Measurements from ENCODE around the gene SLC9A6. TPM values are rescaled to one million over a fixed set of nuclear protein-coding genes. Genes with fewer than 3 reads are reported as not detected.

SLC9A6 gene
- total RNA-seq (2014; rRNA removed; shearing (Covaris generic)) = 6.8 and 12.2 TPM in 2 replicates

DNA sequence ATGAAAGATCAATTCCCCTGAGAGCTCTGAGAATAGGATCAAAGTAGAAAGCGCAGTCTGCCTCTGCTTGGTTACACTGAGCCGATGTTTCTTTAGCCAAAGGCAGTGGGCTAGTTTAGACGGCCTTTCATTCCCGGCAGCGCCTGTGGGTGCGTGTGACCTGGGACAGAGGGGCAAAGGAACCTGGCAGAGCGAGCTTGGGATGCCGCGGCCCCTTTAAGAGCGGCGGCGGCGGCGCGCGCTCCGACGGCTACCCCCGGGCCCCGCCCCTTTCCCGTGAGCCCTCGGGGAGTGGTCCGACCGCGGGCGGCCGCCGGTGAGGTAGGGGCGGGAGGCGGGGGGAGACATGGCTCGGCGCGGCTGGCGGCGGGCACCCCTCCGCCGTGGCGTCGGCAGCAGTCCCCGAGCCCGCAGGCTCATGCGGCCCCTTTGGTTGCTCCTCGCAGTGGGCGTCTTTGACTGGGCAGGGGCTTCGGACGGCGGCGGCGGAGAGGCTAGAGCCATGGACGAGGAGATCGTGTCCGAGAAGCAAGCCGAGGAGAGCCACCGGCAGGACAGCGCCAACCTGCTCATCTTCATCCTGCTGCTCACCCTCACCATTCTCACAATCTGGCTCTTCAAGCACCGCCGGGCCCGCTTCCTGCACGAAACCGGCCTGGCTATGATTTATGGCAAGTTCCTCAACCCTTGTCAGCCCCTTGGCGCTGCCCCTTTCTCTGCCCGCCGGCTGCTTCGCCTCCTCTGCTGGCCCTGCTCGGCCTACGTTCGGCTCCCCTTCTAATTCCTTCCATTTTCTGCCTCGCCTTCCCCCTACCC is at the start of gene SLC9A6:
Gene SLC9A6 (plus strand): TSS at position 279 of the 816 bp plus-strand sequence. CDS start 224 bp downstream, at position 503.
- DNase-seq (ENCODE audit: low spot score) = peak; percentile 3

- DNase-seq (ENCODE audit: low spot score) = no peak
These were observed 40.7 kb upstream of the SLC9A6 start for GRCh38 chrX:135944486-135944885.

GRCh38 chrX:135951291-135951690 is 33.9 kb upstream of the SLC9A6 start:
- DNase-seq (ENCODE audit: low spot score) = no peak

- DNase-seq (ENCODE audit: low spot score) = peak; percentile 3
These were observed 12.1 kb upstream of the SLC9A6 start for GRCh38 chrX:135973025-135973547.

- DNase-seq (ENCODE audit: low spot score) = peak; percentile 39
These were observed 11.5 kb upstream of the SLC9A6 start, which contains the start of gene MMGT1 for GRCh38 chrX:135973548-135974278. TSS of gene MMGT1 (minus strand) at chrX:135973988. CDS start at chrX:135973675, 313 bp downstream.

- DNase-seq (ENCODE audit: low spot score) = peak; percentile 0
These were observed 10.9 kb upstream of the SLC9A6 start for GRCh38 chrX:135974279-135974856.

DNA sequence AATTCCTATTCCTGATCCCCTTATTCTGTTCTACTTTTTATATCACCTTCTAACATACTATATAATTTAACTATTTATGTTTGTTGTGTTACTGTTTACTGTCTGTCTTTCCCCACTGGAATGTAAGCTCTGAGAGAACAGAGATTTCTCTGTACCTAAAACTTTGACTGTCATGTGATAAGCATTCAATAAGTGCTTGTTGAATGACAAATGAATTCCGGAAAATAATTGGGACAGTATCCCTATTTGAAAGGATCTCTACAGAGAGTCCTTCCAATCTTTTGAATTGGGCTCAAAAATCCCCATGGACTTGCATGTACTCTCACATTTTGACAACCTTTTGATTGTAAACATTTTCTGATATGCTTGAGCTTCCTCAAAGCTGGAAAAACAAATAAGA is 9.8 kb upstream of the SLC9A6 start:
- DNase-seq (ENCODE audit: low spot score) = no peak

GRCh38 chrX:135977611-135978010 is 7.6 kb upstream of the SLC9A6 start:
- DNase-seq (ENCODE audit: low spot score) = peak; percentile 14

GRCh38 chrX:135981010-135981409 is 4.2 kb upstream of the SLC9A6 start:
- DNase-seq (ENCODE audit: low spot score) = no peak

GRCh38 chrX:135981668-135982067 is 3.6 kb upstream of the SLC9A6 start:
- no peak for DNase-seq (ENCODE audit: low spot score)

- DNase-seq (ENCODE audit: low spot score) = no peak
These were observed 2.4 kb upstream of the SLC9A6 start for GRCh38 chrX:135982860-135983259.

DNA sequence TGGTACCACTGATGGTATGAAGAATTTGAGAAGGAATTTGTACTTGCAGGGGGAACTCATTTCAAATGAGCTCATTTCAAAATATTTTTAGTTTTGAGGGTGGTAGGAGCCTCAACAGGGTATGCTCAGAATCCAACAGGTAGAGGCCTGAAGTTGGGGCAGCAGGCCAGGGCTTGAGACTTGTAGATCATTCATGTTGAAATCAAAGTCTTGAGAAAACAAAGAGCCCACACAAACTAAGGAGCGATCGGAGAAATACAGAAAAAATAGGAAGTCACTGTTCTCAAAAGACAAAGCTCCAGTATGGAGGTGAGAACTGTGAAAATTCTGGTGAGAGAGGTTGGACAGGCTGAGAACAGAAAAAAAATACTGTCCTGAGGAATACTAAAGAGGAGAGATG is 979 bp upstream of the SLC9A6 start:
- no peak for DNase-seq (ENCODE audit: low spot score)

DNA sequence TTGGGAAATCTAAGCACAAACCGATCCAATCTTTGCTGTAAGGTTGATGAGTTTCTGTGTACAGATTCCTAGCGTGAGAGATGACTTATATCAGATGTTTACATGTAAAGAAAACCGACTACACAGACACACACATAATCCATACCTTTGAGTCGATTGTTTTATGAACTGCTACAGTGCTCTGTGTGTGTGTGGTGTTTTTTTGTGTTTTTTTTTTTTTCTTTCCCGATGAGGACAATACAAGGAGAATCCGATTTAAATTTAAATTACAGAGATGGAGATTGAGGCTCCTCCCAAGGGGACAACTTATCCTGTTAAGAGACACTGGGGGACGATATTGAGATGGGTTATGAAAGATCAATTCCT is 461 bp upstream of the SLC9A6 start:
- no peak for DNase-seq (ENCODE audit: low spot score)

GRCh38 chrX:135985973-135986310 is 707 bp downstream of the SLC9A6 start:
- DNase-seq (ENCODE audit: low spot score) = no peak

DNA sequence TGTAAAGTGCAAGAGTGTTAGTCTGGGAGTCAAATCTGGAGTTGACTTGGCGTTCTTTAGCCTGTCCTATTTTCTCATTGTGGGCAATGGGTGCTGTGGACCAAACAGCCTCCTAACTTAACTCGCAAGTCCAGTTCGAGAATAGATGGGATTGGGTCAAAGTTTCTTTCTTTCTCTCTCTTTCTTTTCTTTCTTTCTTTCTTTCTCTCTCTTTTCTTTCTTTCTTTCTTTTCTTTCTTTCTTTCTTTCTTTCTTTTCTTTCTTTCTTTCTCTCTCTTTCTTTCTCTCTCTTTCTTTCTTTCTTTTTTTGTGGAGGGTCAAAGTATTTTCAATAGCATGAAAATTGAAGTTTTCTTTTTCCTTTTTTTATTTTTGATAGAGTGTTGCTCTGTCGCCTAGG is 3.0 kb downstream of the SLC9A6 start:
- no peak for DNase-seq (ENCODE audit: low spot score)

DNA sequence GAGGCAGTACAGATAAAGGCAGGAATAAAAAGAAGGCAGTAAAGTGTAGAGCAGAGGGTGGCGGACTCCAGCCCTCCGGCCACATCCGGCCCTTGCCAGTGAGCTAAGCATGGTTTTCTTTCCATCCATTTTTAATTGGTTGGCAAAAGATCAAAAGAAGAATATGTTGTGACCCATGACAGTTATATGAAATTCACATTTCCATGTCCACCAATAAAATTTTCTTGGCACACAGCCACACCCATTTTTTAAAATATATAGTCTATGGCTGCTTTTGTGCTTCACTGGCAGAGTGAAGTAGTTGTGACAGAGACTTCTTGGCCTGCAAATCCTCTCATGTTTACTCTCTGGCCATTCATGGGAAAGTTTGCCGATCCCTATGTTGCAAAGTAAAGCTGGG is 29.8 kb downstream of the SLC9A6 start:
- no peak for DNase-seq (ENCODE audit: low spot score)

GRCh38 chrX:136016881-136017280 is 31.6 kb downstream of the SLC9A6 start:
- DNase-seq (ENCODE audit: low spot score) = no peak

DNA sequence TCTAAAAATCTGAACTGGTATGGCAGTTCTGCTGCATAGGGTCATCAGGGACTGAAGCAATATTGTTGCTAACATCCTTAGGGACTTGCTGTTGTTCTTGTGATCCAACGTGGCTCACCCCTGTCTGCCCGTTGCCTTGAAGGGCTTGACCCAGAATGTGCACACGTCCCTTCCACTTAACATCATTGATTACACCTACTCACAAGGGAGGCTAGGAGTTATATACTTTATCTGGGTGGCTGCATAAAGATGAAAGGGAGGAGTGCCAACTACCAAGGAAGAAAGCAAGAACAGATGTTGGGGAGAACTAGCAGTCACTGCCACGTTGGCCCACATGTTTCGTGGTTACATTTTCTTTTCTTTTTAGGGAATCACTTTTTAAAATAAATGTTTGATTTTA is 34.0 kb downstream of the SLC9A6 start:
- DNase-seq (ENCODE audit: low spot score) = no peak

DNA sequence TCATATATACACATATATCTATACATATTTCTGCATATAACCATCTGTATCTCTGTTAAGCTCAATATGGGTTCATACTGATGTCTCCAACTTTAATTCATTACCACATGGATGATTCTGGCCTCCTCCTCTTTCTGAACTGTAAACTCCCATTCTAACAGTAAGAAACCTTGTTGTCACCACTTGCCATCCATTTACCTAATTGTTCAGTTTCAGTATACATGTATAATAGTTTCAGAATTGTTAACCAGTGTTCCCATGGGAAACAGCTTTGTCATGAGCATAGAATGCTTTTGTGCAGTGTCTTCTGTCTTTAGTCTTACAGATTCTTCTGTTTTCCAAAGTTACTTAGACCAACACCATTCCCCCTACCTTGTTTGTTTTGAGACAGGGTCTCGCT is 35.9 kb downstream of the SLC9A6 start:
- no peak for DNase-seq (ENCODE audit: low spot score)

DNA sequence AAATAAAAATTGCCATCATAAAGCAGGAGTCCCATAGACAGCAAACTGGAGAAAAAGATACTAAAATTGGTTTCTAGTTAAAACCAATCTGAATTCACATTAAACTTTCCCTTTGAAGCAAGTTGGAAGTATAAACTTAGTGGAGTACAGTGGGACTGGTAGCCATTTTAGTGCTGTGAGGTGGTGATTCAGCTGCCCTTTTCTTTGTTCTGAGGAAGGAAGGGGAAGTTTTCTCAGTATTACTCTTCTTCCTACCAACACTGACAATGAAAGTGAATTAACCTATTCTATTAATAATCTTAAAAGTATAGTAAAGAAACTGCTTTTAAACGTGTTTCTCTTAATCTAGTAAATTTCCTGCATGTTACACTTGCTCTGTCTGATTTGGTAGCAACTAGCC is 36.7 kb downstream of the SLC9A6 start:
- DNase-seq (ENCODE audit: low spot score) = no peak

- DNase-seq (ENCODE audit: low spot score) = no peak
These were observed 39.9 kb downstream of the SLC9A6 start for GRCh38 chrX:136025091-136025490.

GRCh38 chrX:136028383-136028984 is 43.2 kb downstream of the SLC9A6 start:
- peak; percentile 6 for DNase-seq (ENCODE audit: low spot score)

All from A172 (cell line).